PC-9 (cell line): ENCODE data around the gene EYA2.

ENCODE experiments used
- CTCF ChIP-seq: fragments of 200-600 bp; sonication (generic); conservative IDR thresholded peaks from 2 replicates; pipeline ENCODE4 v1.6.1; 2017; ENCODE audit warnings: mixed run types, antibody characterized with exemption, mild to moderate bottlenecking, moderate library complexity
- EZH2 ChIP-seq: fragments of 200-600 bp; sonication (generic); IDR thresholded peaks from 2 replicates; pipeline ENCODE4 v1.8.0; 2017; ENCODE audit warnings: antibody characterized with exemption, low read depth

DNA sequence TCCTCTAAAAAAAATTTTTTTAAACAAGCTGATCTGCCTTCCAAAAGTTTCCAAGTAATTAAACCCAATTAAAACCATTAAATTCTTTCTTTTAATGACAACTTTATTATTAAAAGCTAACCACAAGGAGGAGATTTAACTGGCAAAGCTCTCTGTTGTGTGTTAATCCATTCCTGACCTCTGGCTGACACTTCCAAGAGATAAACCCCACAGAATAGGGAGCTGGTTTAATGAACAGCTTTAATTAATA, 230.8 kb downstream of the EYA2 start:
- no peak for TF ChIP-seq CTCF
- no peak for TF ChIP-seq EZH2
